ENCODE results near the gene ZNF687.

DNA sequence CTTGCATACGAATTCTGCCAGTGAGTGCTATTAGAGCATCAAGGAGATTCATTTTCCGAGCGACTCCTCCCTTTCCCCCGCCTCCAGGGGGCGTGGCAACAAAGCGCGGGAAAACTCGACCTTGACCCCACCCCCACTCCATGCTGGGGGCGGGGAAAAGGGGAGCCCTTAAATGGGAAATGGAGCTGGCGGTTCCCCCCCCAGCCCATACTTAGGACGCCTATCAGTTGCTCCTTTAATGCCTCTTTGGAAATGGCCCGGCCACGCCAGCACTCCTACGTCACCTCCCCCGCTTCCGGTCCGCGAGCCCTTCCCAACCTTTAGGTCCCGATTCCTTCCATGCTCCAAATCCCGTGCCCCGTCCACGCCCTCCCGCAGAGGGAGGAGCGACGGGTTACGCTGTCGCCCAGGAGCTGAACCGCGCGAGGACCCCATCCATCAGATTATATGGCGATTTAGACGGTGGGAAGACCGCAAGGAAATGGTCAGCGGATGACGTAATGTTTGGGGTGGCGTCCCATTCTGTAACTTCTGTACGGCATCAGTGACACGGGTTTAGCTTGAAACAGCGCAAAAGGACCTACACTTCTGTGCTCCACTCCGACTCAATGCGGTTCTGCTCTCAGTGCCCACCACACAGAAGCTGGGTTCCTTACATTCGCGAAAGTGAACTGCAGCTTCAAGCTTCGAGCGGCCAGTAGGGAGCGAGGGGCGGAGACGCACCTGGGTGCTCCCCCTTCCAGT, 702 bp upstream of the ZNF687 start:
- TF ChIP-seq, protein P1, sequence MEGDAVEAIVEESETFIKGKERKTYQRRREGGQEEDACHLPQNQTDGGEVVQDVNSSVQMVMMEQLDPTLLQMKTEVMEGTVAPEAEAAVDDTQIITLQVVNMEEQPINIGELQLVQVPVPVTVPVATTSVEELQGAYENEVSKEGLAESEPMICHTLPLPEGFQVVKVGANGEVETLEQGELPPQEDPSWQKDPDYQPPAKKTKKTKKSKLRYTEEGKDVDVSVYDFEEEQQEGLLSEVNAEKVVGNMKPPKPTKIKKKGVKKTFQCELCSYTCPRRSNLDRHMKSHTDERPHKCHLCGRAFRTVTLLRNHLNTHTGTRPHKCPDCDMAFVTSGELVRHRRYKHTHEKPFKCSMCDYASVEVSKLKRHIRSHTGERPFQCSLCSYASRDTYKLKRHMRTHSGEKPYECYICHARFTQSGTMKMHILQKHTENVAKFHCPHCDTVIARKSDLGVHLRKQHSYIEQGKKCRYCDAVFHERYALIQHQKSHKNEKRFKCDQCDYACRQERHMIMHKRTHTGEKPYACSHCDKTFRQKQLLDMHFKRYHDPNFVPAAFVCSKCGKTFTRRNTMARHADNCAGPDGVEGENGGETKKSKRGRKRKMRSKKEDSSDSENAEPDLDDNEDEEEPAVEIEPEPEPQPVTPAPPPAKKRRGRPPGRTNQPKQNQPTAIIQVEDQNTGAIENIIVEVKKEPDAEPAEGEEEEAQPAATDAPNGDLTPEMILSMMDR (conservative IDR thresholded peaks at IDR 0.05; ENCODE audit: low read depth, low read length) = 0 out of 2 replicates have a peak, but pooled peaks have one; percentile 25
- no peak for TF ChIP-seq EZH2 (IDR thresholded peaks at IDR 0.05; ENCODE audit: borderline replicate concordance, low read depth, low read length, poor library complexity, severe bottlenecking)

All from A673 (cell line).